ENCODE results near the gene GRIN2A. TPM values are rescaled to one million over a fixed set of nuclear protein-coding genes. Genes with fewer than 3 reads are reported as not detected.

The GRIN2A gene
- total RNA-seq, 1 donor from 2014 or later, result under 0.01 TPM

GRCh38 chr16:9780831-9781230, 401.4 kb downstream of the GRIN2A start:
- Histone ChIP-seq H3K36me3 (ENCODE audit: control insufficient read depth, insufficient read depth, low read length) (no peaks in the 10 kb centered on the region), H3K4me3 (ENCODE audit: low read depth, low read length) (no peak overlapping the region), H3K27me3 (ENCODE audit: control insufficient read depth, insufficient read depth, low read length) (no peaks in the 10 kb centered on the region)
- DNase-seq (ENCODE audit: low read depth), result no peak
- TF ChIP-seq CTCF (IDR thresholded peaks at IDR 0.05; ENCODE audit: insufficient read depth, low read length, poor library complexity, severe bottlenecking), result no peak

GRCh38 chr16:9778849-9779248, 403.4 kb downstream of the GRIN2A start:
- TF ChIP-seq CTCF (IDR thresholded peaks at IDR 0.05; ENCODE audit: insufficient read depth, low read length, poor library complexity, severe bottlenecking), result no peak
- Histone ChIP-seq H3K27me3 (ENCODE audit: control insufficient read depth, insufficient read depth, low read length) (no peaks in the 10 kb centered on the region), H3K4me3 (ENCODE audit: low read depth, low read length) (no peak overlapping the region), H3K36me3 (ENCODE audit: control insufficient read depth, insufficient read depth, low read length) (no peaks in the 10 kb centered on the region)
- no peak for DNase-seq (ENCODE audit: low read depth)

GRCh38 chr16:9775998-9776397, 406.2 kb downstream of the GRIN2A start:
- Histone ChIP-seq H3K4me3 (ENCODE audit: low read depth, low read length) (no peak overlapping the region), H3K27me3 (ENCODE audit: control insufficient read depth, insufficient read depth, low read length) (no peaks in the 10 kb centered on the region), H3K36me3 (ENCODE audit: control insufficient read depth, insufficient read depth, low read length) (no peaks in the 10 kb centered on the region)
- no peak for TF ChIP-seq CTCF (IDR thresholded peaks at IDR 0.05; ENCODE audit: insufficient read depth, low read length, poor library complexity, severe bottlenecking)
- no peak for DNase-seq (ENCODE audit: low read depth)

GRCh38 chr16:9773289-9773688, 408.9 kb downstream of the GRIN2A start:
- Histone ChIP-seq H3K4me3 (ENCODE audit: low read depth, low read length) (no peak overlapping the region), H3K27me3 (ENCODE audit: control insufficient read depth, insufficient read depth, low read length) (no peaks in the 10 kb centered on the region), H3K36me3 (ENCODE audit: control insufficient read depth, insufficient read depth, low read length) (no peaks in the 10 kb centered on the region)
- DNase-seq (ENCODE audit: low read depth), result no peak
- TF ChIP-seq CTCF (IDR thresholded peaks at IDR 0.05; ENCODE audit: insufficient read depth, low read length, poor library complexity, severe bottlenecking), result no peak

- TF ChIP-seq CTCF (IDR thresholded peaks at IDR 0.05; ENCODE audit: insufficient read depth, low read length, poor library complexity, severe bottlenecking), result no peak
- Histone ChIP-seq H3K36me3 (ENCODE audit: control insufficient read depth, insufficient read depth, low read length) (no peaks in the 10 kb centered on the region), H3K27me3 (ENCODE audit: control insufficient read depth, insufficient read depth, low read length) (no peaks in the 10 kb centered on the region), H3K4me3 (ENCODE audit: low read depth, low read length) (no peak overlapping the region)
- DNase-seq (ENCODE audit: low read depth), result no peak
These were observed 409.6 kb downstream of the GRIN2A start for GRCh38 chr16:9772526-9773225.

- no peak for DNase-seq (ENCODE audit: low read depth)
These were observed 415.3 kb downstream of the GRIN2A start for GRCh38 chr16:9766891-9767290.

More at GRCh38 chr16:9766891-9767290, 415.3 kb downstream of the GRIN2A start:
- no peak overlapping the region for H3K4me3 ChIP-seq (ENCODE audit: low read depth, low read length)
- no peaks in the 10 kb centered on the region for H3K36me3 ChIP-seq (ENCODE audit: control insufficient read depth, insufficient read depth, low read length)
- H3K27me3 ChIP-seq (ENCODE audit: control insufficient read depth, insufficient read depth, low read length), result no peaks in the 10 kb centered on the region
- no peak for TF ChIP-seq CTCF (IDR thresholded peaks at IDR 0.05; ENCODE audit: insufficient read depth, low read length, poor library complexity, severe bottlenecking)
